ENCODE results near the gene MRAP2.
"Not testable (repeated sequence)": the region's sequence is repeated elsewhere in the genome, so short reads cannot be mapped to it uniquely, and the experiment has no call there.

MRAP2 gene

GRCh38 chr6:84032000-84032399 lies 1.6 kb upstream of the MRAP2 start:
- DNase-seq (ENCODE audit: low read depth in 2 of 2): not testable (repeated sequence)

DNA sequence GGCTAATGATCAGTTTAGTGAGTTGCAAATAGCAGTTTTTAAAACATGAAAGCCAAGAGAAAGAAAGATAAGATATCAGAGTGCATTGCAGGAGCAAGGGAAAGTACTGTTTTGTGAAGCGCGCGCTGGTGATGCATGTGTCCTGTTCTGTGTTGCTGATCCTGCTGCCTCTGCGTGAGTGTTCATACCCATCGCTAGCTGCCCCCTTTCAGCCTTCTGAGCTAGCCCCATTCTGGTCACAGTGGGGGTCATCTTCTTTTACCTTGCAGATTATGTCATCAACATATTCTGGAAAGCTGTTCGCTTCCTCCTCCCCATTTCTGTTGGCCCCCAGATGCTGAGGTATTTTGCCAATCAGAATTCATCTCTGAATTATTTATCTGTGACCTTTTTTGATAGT lies 1.9 kb downstream of the MRAP2 start:
- DNase-seq (ENCODE audit: low read depth in 2 of 2): no peak

- DNase-seq (ENCODE audit: low read depth in 2 of 2): no peak
Measured at GRCh38 chr6:84037425-84038089, 4.0 kb downstream of the MRAP2 start.

DNA sequence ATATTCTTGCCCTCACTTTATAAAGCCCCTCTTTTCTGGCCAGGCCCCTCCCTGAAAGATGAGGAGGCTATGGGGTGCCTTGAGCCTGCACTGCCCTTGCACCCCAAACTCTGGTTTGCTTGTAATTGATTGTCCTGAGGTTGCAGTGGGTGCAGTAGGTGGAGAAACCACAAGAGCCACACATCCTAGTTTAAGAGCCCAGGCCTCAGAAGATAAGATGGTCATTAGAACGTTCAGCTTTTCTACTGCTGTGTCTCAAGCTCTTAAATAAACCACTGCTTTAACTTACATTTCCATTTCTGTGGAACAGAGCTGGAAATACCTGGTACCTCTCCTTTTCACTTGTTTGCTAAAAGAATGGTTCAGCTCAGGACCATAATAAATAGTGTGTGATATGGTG lies 9.0 kb downstream of the MRAP2 start:
- DNase-seq (ENCODE audit: low read depth in 2 of 2): no peak

- DNase-seq (ENCODE audit: low read depth in 2 of 2): no peak
Measured at GRCh38 chr6:84043555-84043954, 10.0 kb downstream of the MRAP2 start.

- no peak for DNase-seq (ENCODE audit: low read depth in 2 of 2)
Measured at GRCh38 chr6:84046755-84047154, 13.2 kb downstream of the MRAP2 start.

- DNase-seq (ENCODE audit: low read depth in 2 of 2): no peak
Measured at GRCh38 chr6:84048588-84048987, 15.0 kb downstream of the MRAP2 start.

GRCh38 chr6:84050408-84050807 lies 16.8 kb downstream of the MRAP2 start:
- DNase-seq (ENCODE audit: low read depth in 2 of 2): no peak

DNA sequence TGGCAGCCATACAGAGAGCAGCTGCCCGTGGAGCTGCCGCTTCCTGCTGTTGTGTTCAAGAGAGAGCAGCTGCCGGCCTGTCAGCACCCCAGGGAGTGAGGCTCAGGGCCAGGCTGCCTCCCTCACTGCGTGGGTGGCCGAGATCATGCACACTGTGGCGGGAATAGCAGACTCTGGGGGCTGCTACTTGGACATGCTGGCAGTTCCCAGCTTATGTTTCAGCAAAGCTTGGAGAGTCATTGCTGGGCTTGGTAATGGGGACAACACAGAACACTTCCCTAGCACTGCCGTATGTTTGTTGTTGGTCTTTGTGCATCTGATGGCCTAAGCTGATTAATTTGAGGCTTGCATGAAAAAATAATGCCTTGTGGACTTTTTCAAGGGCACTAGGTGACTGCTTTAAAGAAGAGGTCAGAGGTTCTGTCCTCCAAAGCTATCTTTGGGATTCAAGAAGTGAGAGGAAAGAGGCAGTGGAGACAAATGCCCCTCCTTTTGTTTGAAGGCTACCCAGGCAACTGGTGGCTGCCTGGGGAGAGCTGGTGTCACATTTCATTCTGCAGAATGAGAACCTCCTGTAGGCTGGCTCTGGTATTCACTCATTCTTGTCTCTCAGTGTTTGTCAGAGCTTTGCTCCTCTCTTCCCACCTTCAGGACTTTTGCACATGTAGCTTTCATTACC lies 18.8 kb downstream of the MRAP2 start:
- no peak for DNase-seq (ENCODE audit: low read depth in 2 of 2)

- DNase-seq (ENCODE audit: low read depth in 2 of 2): no peak
Measured at GRCh38 chr6:84052883-84053241, 19.3 kb downstream of the MRAP2 start.

- no peak for DNase-seq (ENCODE audit: low read depth in 2 of 2)
Measured at GRCh38 chr6:84055647-84056046, 22.1 kb downstream of the MRAP2 start.

DNA sequence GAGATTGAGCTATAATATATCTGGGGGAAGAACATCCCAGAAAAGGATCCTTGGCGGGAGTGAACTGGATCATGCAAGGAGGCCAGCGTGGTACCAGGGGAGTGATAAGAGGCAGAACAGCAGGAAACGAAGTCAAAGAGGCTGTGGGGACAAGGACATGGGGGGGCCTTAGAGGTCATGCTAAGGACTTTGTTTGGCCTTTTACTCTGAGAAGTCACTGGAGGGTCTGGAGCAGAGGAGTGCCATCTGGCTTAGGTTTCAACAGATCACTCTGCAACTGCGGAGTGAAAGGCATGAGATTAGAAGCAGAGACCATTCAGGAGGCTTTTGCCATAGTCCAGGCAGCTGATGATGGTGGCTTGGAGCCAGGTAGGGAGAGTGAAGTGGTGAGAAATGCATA lies 24.3 kb downstream of the MRAP2 start:
- no peak for DNase-seq (ENCODE audit: low read depth in 2 of 2)

DNA sequence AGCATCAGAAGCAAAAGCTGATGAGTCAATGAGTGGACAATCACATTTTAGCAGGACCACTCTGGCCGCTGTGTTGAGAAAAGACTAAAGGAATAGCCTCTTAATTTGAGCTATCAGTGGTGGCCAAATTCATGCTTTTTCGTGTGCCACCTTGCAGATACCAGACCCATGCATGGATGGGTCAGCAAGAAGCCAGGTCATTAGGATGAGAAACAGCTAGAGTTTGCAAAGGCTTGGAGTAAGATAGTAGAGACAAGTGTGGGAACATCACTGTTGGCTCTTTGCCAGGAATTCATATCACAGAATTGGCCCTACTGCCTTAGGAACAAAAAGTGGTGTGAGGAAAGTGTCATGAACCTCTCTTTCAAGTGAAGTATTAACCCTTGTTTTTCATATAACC lies 25.5 kb downstream of the MRAP2 start:
- no peak for DNase-seq (ENCODE audit: low read depth in 2 of 2)

- no peak for DNase-seq (ENCODE audit: low read depth in 2 of 2)
Measured at GRCh38 chr6:84061174-84061573, 27.6 kb downstream of the MRAP2 start.

GRCh38 chr6:84061613-84062398 lies 28.2 kb downstream of the MRAP2 start:
- no peak for DNase-seq (ENCODE audit: low read depth in 2 of 2)

DNA sequence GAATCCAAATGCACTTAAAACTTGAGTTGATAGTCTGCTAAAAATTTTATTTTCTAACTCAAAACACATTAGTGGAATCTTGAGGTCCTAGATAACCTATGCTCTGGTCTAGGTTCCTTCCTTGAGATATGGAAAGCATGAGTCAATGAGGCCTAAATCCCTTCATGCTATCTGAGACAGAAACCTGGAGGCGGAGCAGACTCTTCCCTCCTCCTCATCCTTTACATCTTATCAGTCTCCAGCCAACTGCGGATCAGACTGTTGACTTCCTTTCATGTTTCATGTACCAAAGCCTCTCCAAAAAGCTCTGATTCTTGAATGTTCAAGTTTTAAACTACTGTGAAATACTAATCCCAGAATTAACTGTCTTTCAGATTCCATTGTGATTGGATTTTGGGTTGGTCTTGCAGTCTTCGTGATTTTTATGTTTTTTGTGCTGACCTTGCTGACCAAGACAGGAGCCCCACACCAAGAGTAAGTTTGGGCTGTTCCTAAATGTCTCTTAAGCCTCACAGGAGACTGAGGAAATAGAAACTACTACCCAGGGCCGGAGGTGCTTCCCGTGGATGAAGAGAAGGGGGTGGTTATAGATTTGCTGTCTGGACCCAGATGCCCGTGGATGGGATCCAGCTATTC lies 29.1 kb downstream of the MRAP2 start:
- no peak for DNase-seq (ENCODE audit: low read depth in 2 of 2)

GRCh38 chr6:84065693-84066290 lies 32.2 kb downstream of the MRAP2 start:
- DNase-seq (ENCODE audit: low read depth in 2 of 2): no peak

GRCh38 chr6:84066536-84066935 lies 33.0 kb downstream of the MRAP2 start:
- no peak for DNase-seq (ENCODE audit: low read depth in 2 of 2)

DNA sequence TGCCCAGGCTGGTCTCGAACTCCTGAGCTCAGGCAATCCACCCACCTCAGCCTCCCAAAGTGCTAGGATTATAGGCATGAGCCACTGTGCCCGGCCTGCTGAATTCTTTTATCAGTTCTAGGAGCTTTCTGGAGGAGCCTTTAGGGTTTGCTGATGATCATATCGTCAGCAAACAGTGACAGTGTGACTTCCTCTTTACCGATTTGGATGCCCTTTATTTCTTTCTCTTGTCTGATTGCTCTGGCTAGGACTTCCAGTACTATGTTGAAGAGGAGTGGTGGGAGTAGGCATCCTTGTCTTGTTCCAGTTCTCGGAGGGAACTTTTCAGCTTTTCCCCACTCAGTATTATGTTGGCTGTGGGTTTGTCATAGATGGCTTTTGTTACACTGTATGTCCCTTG lies 35.3 kb downstream of the MRAP2 start:
- not testable (repeated sequence) for DNase-seq (ENCODE audit: low read depth in 2 of 2)

DNA sequence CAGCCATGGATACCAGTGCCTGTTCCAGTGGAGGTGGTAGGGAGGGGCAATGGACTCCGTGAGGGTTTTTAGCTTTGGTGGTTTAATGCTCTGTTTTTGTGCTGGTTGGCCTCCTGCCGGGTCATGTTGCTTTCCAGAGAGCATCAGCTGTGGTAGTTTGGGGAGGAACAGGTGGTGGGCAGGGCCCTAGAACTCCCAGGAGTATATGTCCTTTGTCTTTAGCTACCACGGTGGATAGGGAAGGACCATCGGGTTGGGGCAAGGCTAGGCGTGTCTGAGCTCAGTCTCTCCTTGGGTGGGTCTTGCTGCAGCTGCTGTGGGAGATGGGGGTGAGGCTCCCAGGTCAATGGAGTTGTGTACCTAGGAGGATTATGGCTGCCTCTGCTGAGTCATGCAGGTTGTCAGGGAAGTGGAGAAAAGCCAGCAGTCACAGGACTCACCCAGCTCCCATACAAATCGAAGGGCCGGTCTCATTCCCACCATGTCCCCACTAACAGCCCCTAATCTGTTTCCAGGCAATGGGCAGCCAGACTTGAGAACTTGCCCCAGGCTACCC lies 38.9 kb downstream of the MRAP2 start:
- DNase-seq (ENCODE audit: low read depth in 2 of 2): no peak

- DNase-seq (ENCODE audit: low read depth in 2 of 2): no peak
Measured at GRCh38 chr6:84074988-84075781, 41.6 kb downstream of the MRAP2 start.

Measured in stimulated activated CD8-positive, alpha-beta memory T cell treated with anti-CD3 and anti-CD28 coated beads, Interleukin-2, amount 100 ng/mL, for 48 hours (primary cell).